Neural progenitor cell (in vitro differentiated cells): ENCODE measurements around the gene SMS.

Experiments
- EZH2 ChIP-seq: fragments of 200-600 bp; sonication (generic); IDR thresholded peaks from 2 replicates; pipeline ENCODE4 v1.6.1; 2017; ENCODE audit warnings: antibody characterized with exemption, mild to moderate bottlenecking, moderate library complexity
- EZH2phosphoT487 ChIP-seq: fragments of 200-600 bp; sonication (generic); IDR thresholded peaks from 2 replicates; pipeline ENCODE4 v1.6.1; 2017; ENCODE audit warnings: antibody characterized with exemption
- TF ChIP-seq, protein P1 (sequence below): fragments of 200-600 bp; sonication (generic); IDR thresholded peaks from 2 replicates; pipeline ENCODE4 v1.5.1; 2017; ENCODE audit warnings: antibody characterized with exemption, mild to moderate bottlenecking

DNA sequence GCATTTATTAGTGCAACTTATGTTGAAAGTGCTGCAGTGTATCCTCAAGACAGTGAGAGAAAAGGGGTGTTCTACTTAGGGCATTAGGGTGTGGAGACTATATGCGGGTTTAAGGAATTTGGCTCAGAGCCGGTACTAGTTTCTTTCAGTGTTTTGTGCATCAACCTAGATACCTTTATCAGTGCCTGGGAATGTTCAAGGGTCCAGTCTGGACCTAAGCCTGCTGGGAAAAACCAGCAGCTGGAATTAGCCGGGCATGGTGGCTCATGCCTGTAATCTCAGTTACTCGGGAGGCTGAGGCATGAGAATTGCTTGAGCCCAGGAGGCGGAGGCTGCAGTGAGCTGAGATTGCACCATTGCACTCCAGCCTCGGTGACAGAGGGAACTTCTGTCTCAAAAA lies 99.0 kb downstream of the SMS start:
- TF ChIP-seq EZH2phosphoT487 (no peak), EZH2 (no peak)
- TF ChIP-seq, protein P1, sequence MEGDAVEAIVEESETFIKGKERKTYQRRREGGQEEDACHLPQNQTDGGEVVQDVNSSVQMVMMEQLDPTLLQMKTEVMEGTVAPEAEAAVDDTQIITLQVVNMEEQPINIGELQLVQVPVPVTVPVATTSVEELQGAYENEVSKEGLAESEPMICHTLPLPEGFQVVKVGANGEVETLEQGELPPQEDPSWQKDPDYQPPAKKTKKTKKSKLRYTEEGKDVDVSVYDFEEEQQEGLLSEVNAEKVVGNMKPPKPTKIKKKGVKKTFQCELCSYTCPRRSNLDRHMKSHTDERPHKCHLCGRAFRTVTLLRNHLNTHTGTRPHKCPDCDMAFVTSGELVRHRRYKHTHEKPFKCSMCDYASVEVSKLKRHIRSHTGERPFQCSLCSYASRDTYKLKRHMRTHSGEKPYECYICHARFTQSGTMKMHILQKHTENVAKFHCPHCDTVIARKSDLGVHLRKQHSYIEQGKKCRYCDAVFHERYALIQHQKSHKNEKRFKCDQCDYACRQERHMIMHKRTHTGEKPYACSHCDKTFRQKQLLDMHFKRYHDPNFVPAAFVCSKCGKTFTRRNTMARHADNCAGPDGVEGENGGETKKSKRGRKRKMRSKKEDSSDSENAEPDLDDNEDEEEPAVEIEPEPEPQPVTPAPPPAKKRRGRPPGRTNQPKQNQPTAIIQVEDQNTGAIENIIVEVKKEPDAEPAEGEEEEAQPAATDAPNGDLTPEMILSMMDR, result no peak
